Stimulated activated CD4-positive, alpha-beta T cell treated with anti-CD3 and anti-CD28 coated beads, Interleukin-1b, Interleukin-23, amount 100 ng/mL, for 4 hours (primary cell): Measurements from ENCODE around the gene IL15RA.
"Not testable (repeated sequence)": the region's sequence is repeated elsewhere in the genome, so short reads cannot be mapped to it uniquely, and the experiment has no call there.

Experiments
- DNase-seq, 2 donors: peaks; one replicate each; pipeline ENCODE4 v3.0.0-alpha.2; 2020; ENCODE audit warnings: low read depth in 2 of 2

The IL15RA gene

DNA sequence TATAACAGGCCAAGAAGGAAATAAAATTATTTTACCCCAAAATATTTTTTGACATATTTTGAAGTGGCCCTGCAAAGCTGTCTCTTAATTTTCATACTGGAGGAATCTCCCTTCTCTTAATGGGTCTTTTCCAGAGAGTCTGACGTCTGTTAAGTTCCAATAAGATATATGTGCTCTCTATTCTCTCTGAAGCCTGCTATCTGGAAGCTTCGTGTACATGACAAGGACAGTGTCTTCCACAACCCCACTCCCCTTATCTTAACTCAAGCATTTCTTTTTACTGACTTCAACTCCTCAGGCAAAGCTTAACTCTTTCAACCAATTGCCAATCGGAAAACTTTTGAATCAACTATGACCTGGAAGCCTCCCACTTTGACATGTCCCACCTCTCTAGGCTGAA is 29.2 kb upstream of the IL15RA start:
- no peak for DNase-seq

DNA sequence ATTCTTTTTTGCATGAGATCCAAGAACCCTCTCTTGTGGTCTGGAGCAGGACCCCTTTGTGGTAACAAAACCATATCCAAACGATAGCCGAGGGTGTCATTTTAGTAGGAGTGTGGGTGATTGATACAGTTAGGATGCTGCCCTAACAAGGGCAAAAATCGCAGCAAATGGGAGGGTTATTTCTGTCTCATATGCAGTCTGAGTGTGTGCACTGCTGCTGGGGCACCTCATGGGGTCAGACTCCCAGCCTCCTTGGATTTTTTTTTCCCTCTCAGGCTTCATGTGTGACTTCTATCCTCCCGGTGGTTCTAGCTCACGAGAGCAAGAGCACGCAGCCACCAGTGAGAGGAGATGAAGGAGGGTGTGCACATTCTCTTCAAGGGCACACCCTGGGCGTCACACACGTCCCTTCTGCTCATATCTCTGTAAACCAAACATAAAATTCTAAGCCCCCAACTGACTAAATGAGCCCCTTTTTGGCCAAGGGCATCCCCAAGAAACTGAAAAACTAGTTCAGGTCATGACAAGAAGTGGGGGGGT is 28.6 kb upstream of the IL15RA start:
- no peak for DNase-seq

DNA sequence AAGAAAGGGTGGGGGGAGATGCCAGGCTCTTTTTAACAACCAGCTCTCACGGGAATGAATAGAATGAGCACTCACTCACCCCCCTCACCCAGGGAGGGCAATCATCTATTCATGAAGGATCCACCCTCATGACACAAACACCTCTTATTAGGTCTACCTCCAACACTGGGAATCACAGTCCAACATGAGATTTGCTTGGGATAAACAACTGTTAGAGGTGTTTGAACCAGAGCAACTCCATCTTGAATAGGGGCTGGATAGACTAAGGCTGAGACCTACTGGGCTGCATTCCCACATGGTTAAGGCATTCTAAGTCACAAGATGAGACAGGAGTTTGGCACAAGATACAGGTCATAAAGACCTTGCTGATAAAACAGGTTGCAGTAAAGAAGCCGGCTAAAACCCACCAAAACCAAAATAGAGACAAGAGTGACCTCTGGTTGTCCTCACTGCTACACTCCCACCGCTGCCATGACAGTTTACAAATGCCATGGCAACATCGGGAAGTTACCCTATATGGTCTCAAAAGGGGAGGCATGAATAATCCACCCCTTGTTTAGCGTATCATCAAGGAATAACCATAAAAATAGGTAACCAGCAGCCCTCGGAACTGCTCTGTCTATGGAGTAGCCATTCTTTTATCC is 27.9 kb upstream of the IL15RA start:
- not testable (repeated sequence) for DNase-seq

DNA sequence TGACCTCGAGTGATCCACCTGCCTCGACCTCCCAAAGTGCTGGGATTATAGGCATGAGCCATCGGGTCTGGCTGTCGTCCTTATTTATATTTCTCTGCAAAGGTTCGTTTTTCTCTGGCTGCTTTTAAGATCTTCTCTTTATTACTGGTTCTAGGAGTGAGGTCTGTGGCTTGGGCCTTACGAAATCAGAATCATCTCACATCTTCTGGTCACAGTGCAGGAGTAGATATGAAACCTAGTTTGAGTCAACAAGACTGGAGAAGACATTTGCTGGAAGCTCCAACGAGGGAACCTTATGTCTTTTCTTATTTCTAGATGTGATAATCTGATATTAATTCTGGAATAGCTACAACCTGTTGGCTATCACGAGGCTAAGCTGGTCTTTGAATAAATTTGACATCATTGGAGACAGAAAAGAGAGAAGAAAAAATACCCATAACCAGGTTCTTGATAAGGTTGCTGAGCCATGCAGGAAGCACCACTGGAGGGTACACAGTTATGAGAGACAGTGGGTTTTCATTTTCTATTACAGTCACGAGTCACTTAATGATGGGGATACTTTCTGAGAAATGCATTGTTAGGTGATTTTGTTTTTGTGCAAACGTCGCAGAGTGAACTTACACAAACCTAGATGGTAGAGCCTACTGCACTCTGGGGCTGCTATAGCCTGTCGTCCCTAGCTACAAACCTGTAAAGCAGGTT is 25.6 kb upstream of the IL15RA start:
- no peak for DNase-seq

DNA sequence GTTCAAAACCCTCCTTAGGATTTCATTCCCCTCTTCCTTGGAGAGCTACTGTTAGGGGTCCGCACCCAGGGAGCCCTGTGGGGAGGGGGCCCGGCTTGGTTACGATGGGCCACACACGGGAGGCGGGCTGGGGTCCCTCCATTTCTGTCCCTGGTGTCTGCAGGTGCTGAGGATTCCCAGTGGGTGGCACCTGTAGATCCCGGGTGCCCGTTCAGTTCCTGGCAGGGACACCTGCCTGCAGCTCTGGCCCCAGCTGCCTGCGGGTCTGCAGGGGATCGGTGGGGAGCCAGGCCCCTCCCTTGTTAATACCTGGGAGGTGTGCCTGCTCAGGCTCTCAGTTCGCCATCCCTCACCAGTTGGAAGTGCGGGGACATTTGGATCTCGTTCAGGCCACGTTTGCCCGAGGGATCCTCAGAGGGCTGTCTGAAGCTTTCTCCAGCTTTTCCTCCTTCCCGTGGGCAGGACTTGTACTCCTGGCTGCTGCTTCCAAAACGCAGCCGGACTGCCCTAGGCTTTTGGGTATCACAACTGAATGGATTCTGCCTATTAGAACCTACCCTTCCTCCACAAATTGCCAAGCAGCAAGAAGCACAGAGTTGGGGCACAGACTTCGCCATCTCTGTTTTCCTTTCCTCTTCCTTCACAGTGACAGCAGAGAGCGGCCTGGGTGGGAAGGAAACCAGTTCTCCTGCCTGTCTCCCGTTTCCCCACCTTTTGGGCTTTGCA is 22.3 kb upstream of the IL15RA start:
- no peak for DNase-seq

- DNase-seq, result no peak
Measured at GRCh38 chr10:5996696-5997095, 19.4 kb upstream of the IL15RA start.

DNA sequence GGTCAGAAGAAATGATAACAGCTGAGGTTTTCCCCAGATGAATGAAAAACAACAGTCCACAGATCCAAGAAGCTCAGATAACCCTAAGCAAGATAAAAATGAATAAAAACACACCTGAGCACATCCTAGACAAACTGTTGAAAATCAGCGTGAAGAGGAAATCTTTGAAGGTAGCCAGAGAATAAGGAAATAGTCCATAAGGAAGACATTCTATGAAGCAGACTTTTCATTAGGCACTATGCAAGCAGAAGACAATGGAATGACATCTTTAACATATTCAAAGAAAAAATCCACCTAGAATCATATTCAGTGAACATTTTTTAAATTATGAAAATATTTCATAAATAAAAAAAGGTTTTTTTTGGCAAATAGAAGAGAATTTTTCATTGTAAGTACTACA is 15.1 kb upstream of the IL15RA start:
- no peak for DNase-seq

GRCh38 chr10:5991708-5992107 is 14.4 kb upstream of the IL15RA start:
- DNase-seq, result no peak

- no peak for DNase-seq
Measured at GRCh38 chr10:5989756-5990155, 12.4 kb upstream of the IL15RA start.

GRCh38 chr10:5988336-5988920 is 11.1 kb upstream of the IL15RA start:
- no peak for DNase-seq

GRCh38 chr10:5987747-5988146 is 10.4 kb upstream of the IL15RA start:
- DNase-seq, result no peak

DNA sequence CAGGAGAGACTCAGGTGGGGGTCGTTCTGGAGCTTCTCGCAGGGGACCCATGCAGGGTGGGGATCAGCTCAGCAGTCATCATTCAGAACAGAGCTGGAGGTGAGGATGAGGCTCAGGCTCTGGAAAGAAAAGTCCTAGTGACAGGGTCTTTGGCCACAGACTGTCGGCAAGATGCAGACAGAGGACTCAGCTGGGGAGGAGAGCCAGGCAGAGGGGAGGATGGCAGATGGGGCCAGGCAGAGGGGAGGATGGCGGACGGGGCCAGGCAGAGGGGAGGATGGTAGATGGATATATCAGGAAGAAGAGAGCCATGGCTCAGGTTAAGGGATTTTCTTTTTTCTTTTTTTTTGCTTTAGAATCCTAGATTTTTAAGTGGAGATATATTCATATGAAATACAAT is 7.7 kb upstream of the IL15RA start:
- no peak for DNase-seq

- DNase-seq, result no peak
Measured at GRCh38 chr10:5983774-5984173, 6.4 kb upstream of the IL15RA start.

DNA sequence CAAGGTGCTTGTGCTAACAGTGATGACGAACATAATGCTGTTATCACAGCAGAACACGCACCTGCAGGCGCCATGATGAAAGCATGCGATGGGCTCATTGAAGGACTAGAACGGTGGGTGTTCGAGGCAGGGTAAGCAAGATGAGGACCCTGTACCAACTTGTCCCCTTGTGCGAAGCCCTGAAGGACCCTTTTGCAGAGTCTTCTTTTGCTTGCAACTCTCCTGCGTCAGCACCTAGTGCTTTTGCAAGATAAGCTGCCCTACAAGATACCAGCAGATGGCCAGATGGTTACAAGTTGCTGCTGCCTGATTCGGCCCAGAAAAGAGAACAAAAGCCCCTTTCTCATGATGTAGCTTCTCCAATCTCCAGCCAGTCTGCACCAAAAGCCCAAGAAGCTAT is 4.2 kb upstream of the IL15RA start:
- DNase-seq, result no peak

DNA sequence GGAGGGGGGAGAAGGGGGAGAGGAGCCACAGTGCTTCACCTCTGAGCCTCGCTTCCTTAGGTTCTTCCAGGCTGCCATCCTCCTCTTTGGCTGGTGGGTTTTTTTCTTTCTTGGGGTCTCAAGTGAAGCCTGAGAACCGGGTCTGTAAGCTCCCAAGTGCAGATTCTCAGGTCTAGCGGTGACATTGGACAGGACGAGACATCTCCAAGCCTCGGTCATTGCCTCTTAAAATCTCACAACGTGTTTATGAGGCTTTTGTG is 817 bp upstream of the IL15RA start:
- DNase-seq, result no peak

- peak; percentile 15 to 48 for DNase-seq
Measured at GRCh38 chr10:5976512-5977470, 552 bp downstream of the IL15RA start.

DNA sequence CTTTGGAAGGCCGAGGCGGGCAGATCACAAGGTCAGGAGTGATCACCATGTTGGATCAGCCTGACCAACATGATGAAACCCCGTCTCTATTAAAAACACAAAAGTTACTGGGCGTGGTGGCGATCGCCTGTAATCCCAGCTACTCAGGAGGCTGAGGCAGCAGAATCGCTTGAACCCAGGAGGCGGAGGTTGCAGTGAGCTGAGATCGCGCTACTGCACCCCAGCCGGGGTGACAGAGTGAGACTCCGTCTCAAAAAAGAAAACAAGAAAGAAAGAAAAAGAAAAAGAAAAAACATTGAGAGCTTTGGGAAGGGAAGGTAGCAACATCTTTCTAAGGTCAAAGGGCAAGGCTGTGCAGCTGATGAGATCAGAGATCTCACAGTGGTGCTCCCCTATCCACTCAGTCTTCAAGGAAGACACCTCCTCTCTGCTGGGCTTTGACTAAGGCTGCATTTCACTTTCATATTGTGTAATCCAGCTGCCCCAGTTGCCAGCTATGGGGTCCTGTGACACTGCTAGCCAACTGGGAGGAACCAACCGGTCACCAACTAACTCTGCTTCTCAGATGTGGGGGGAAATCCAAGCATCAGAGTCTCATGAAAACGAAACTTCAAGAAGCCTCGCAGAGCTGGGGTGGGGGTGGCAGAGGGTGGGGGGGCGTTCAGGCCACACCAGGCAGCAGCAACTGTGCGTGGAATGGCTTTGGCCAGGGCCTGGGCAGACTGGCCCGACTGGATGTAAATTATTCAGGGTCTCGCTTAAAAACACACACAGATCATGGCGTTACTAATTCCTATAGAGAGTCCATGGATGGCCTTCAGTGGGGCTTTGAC is 1.5 kb downstream of the IL15RA start:
- DNase-seq, result peak; percentile 12 to 37

- no peak for DNase-seq
Measured at GRCh38 chr10:5973069-5973468, 4.3 kb downstream of the IL15RA start.

- DNase-seq, result no peak
Measured at GRCh38 chr10:5971886-5972285, 5.5 kb downstream of the IL15RA start.

DNA sequence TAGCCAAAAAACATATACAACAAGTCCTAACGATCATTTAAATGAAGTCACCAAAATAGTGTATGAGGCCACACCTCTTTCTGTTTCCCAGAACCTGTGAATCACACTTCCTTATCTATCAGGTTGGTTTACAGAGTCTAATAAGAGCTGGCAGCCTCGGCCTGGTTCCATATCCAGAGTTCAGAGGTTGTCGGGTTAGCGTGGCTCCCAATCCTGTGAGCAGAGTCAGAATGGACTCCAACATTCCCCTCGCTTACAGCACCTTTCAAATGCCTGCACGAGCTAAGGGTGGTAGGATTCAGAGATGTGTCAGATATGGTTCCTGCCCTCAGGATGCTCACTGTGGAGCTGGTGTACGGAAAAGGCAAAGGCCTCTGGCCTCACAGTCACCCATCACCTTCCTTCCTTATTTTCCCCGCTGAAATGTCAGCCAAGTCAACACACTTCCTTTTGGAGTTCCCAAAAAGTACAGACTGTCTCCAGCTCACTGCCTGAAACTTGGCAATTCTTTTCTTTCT is 6.0 kb downstream of the IL15RA start:
- no peak for DNase-seq
